ENCODE data around the gene DIABLO. TPM values are rescaled to one million over a fixed set of nuclear protein-coding genes. Genes with fewer than 3 reads are reported as not detected.

Gene DIABLO
- total RNA-seq, 1 experiment from 2014 or later = 60.1 TPM

DNA sequence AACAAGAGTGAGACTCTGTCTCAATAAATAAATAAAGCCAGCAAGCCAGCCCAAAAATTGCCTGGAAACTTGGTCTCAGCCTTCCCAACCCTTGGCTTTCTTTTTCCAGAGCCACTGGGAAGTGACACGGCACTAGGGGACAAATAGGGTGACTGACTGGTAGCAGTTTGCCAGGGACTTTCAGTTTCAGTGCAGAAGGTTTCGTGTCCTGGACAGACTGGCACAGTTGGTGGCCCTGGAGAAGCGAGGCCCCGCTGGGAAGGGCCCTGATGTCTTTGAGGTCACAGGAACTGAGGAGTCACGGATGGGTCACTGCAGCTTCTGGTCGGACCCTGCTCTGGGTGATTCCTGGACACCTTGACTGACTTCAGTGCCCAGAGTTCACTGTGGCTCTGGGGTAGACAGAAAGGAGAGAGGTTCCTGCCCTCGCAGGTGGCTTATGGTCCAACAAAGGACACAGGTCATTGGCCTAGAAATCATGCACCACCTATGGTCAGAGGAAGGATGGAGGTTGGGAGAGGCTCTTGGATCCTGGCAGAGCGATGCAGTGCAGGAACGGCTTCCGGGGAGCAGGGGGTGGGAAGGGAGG, 40.3 kb downstream of the DIABLO start:
- Histone ChIP-seq H3K9ac (ENCODE audit: low read length) (no peak overlapping the region), H3K9me2 (ENCODE audit: insufficient read depth) (no peaks in the 10 kb centered on the region), H3K27me3 (ENCODE audit: insufficient read depth, low read length) (no peaks in the 10 kb centered on the region), H3K4me2 (ENCODE audit: low read length) (no peak overlapping the region), H4K20me1 (ENCODE audit: insufficient read depth) (no peaks in the 10 kb centered on the region), H3K4me1 (ENCODE audit: control insufficient read depth in 1 of 2, insufficient read depth in 2 of 2, low read length in 2 of 2) (no peaks in the 10 kb centered on the region), H3K4me3 (replicated peaks in 1 of 2; ENCODE audit: low read depth in 1 of 2, low read length in 2 of 2) (no peak overlapping the region), H2AFZ (ENCODE audit: low read depth, low read length, poor library complexity, severe bottlenecking) (no peak overlapping the region), H3K9me3 (ENCODE audit: control insufficient read depth in 1 of 2, insufficient read depth in 1 of 2, low read depth in 1 of 2, low read length in 2 of 2) (no peaks in the 10 kb centered on the region), H3K79me2 (ENCODE audit: insufficient read depth, low read length) (no peaks in the 10 kb centered on the region), H3K36me3 (ENCODE audit: control insufficient read depth in 1 of 2, insufficient read depth in 2 of 2, low read length in 2 of 2) (no peaks in the 10 kb centered on the region), H3K27ac (ENCODE audit: low read depth, low read length) (no peak overlapping the region)
- POLR2A ChIA-PET = no interaction called here
- no TSS peak for BruUV-seq (replicated peaks)
- intact Hi-C loops (cut with micrococcal nuclease) = no loop called here
- DNase-seq (ENCODE audit: low read depth, low spot score) = no peak
- ATAC-seq = no peak
- CTCF ChIA-PET = no interaction called here
- TF ChIP-seq JUND (IDR thresholded peaks at IDR 0.05) = no peak
- no peak for TF ChIP-seq POLR2A (IDR thresholded peaks at IDR 0.05; ENCODE audit: borderline replicate concordance, extremely low read depth, insufficient read depth, insufficient read length)
- RAD21 ChIA-PET (ENCODE audit: low non-redundant PET in 1 of 2, low total read pairs in 2 of 2, uncharacterized antibody in 2 of 2, unreplicated experiment in 2 of 2) = no interaction called here

DNA sequence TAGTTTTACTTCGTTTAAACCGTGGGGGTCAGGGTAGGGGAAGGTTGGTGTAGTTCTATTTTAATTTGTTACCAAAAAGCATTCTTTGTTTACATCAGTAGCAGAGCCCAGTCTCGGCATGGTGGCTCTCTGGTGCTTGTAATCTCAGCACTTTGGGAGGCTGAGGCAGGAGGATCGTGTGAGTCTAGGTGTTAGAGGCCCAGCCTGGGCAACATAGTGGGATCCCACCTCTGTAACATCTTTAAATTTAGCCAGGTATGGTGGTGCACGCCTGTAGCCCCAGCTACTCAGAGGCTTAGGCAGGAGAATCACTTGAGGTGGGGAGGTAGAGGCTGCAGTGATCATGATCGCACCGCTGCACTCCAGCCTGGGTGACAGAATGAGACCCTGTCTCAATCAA, 40.8 kb downstream of the DIABLO start:
- Histone ChIP-seq H3K9me2 (ENCODE audit: insufficient read depth) (no peaks in the 10 kb centered on the region), H4K20me1 (ENCODE audit: insufficient read depth) (no peaks in the 10 kb centered on the region), H3K36me3 (ENCODE audit: control insufficient read depth in 1 of 2, insufficient read depth in 2 of 2, low read length in 2 of 2) (no peaks in the 10 kb centered on the region), H3K79me2 (ENCODE audit: insufficient read depth, low read length) (no peaks in the 10 kb centered on the region), H3K4me1 (ENCODE audit: control insufficient read depth in 1 of 2, insufficient read depth in 2 of 2, low read length in 2 of 2) (no peaks in the 10 kb centered on the region), H3K4me2 (ENCODE audit: low read length) (no peak overlapping the region), H3K9ac (ENCODE audit: low read length) (no peak overlapping the region), H3K27ac (ENCODE audit: low read depth, low read length) (no peak overlapping the region), H3K4me3 (replicated peaks in 1 of 2; ENCODE audit: low read depth in 1 of 2, low read length in 2 of 2) (no peak overlapping the region), H3K27me3 (ENCODE audit: insufficient read depth, low read length) (no peaks in the 10 kb centered on the region), H2AFZ (ENCODE audit: low read depth, low read length, poor library complexity, severe bottlenecking) (no peak overlapping the region), H3K9me3 (ENCODE audit: control insufficient read depth in 1 of 2, insufficient read depth in 1 of 2, low read depth in 1 of 2, low read length in 2 of 2) (no peaks in the 10 kb centered on the region)
- DNase-seq (ENCODE audit: low read depth, low spot score) (no peak), ATAC-seq (no peak)
- ChIA-PET POLR2A (no interaction called here), RAD21 (ENCODE audit: low non-redundant PET in 1 of 2, low total read pairs in 2 of 2, uncharacterized antibody in 2 of 2, unreplicated experiment in 2 of 2) (no interaction called here), CTCF (no interaction called here)
- intact Hi-C loops (cut with micrococcal nuclease) = no loop called here
- no TSS peak for BruUV-seq (replicated peaks)
- TF ChIP-seq, protein P1, sequence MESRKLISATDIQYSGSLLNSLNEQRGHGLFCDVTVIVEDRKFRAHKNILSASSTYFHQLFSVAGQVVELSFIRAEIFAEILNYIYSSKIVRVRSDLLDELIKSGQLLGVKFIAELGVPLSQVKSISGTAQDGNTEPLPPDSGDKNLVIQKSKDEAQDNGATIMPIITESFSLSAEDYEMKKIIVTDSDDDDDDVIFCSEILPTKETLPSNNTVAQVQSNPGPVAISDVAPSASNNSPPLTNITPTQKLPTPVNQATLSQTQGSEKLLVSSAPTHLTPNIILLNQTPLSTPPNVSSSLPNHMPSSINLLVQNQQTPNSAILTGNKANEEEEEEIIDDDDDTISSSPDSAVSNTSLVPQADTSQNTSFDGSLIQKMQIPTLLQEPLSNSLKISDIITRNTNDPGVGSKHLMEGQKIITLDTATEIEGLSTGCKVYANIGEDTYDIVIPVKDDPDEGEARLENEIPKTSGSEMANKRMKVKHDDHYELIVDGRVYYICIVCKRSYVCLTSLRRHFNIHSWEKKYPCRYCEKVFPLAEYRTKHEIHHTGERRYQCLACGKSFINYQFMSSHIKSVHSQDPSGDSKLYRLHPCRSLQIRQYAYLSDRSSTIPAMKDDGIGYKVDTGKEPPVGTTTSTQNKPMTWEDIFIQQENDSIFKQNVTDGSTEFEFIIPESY (IDR thresholded peaks at IDR 0.05; ENCODE audit: extremely low read depth, insufficient replicate concordance, low read length) = no peak
- TF ChIP-seq CBX3 (IDR thresholded peaks at IDR 0.05; ENCODE audit: low read depth) (no peak), RAD21 (IDR thresholded peaks at IDR 0.05; ENCODE audit: low read depth) (no peak), EGR1 (IDR thresholded peaks at IDR 0.05; ENCODE audit: low read depth) (no peak)

All from HCT116 (cell line).